B cell (primary cell): ENCODE results near the gene COMMD1.

Experiments used
- CTCF ChIP-seq: fragments of 200-600 bp; IDR thresholded peaks from one replicate; pipeline ENCODE4 v1.8.0; 2022; ENCODE audit warnings: antibody characterized with exemption, mild to moderate bottlenecking
- EZH2 ChIP-seq: IDR thresholded peaks from 2 replicates; pipeline ENCODE4 v1.6.1; 2012; ENCODE audit warnings: borderline replicate concordance, low read depth, mild to moderate bottlenecking, moderate library complexity, low read length; ENCODE audit not compliant: insufficient read depth, poor library complexity, severe bottlenecking

- TF ChIP-seq CTCF (no peak), EZH2 (no peak)
Measured at GRCh38 chr2:61969376-61969775, 63.9 kb downstream of the COMMD1 start.
